ENCODE results near the gene CAPN8.

CAPN8 gene

DNA sequence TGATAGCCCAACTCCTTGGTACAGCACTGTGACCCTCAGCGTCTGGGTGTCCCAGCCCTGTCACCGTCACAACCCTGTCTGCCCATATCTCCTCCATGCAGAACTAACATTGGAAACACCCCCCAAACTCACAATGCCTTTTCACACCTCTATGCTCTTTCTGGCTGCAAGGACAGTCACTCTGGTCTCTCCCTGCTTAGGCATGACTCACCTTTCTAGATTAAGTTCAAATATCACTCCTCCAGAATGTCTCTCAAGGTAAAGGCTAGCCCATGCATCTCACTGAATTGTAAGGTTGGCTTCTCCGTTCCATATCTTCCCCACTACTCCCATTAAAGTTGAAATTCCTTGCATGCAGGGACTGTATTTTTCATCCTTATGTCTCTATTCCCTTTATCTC, 17.0 kb upstream of the CAPN8 start:
- no peak overlapping the region for H3K27ac Mint-ChIP-seq
- H3K4me1 Mint-ChIP-seq: peaks cover 5% of the 10 kb centered on the region
- no peaks in the 10 kb centered on the region for H3K9me3 Mint-ChIP-seq
- no peak overlapping the region for H3K4me3 Mint-ChIP-seq
- peaks cover 2% of the 10 kb centered on the region for H3K36me3 Mint-ChIP-seq
- H3K27me3 Mint-ChIP-seq: peaks cover 16% of the 10 kb centered on the region
- ATAC-seq (ENCODE audit: low read depth) (no peak), DNase-seq (ENCODE audit: low spot score in 2 of 2) (no peak)

DNA sequence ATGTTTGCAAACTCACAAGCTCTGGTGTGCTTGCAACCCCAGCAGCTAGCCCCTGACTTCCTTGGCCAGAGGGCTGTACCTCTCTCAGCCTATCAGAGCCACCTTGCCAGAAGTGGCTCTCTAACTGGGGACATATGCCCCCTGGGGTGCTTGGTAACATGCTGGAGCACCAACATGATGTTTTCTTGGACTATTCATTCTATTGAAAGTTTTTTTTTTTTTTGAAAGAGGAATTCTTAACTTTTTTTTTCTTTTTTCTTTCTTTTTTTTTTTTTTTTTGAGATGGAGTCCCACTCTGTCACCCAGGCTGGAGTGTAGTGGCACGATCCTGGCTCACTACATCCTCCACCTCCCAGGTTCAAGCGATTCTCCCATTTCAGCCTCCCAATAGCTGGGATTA, 14.7 kb upstream of the CAPN8 start:
- Mint-ChIP-seq H3K27me3 (peaks cover 16% of the 10 kb centered on the region), H3K4me1 (peaks cover 5% of the 10 kb centered on the region), H3K27ac (no peak overlapping the region), H3K4me3 (no peak overlapping the region), H3K36me3 (peaks cover 3% of the 10 kb centered on the region), H3K9me3 (peaks cover 5% of the 10 kb centered on the region)
- no peak for DNase-seq (ENCODE audit: low spot score in 2 of 2)
- no peak for ATAC-seq (ENCODE audit: low read depth)

GRCh38 chr1:223678841-223679240, 13.3 kb upstream of the CAPN8 start:
- no peak overlapping the region for H3K27ac Mint-ChIP-seq
- DNase-seq (ENCODE audit: low spot score in 2 of 2): no peak
- peaks cover 13% of the 10 kb centered on the region for H3K9me3 Mint-ChIP-seq
- peaks cover 16% of the 10 kb centered on the region for H3K27me3 Mint-ChIP-seq
- H3K4me3 Mint-ChIP-seq: no peak overlapping the region
- H3K4me1 Mint-ChIP-seq: no peaks in the 10 kb centered on the region
- peaks cover 10% of the 10 kb centered on the region for H3K36me3 Mint-ChIP-seq
- no peak for ATAC-seq (ENCODE audit: low read depth)

DNA sequence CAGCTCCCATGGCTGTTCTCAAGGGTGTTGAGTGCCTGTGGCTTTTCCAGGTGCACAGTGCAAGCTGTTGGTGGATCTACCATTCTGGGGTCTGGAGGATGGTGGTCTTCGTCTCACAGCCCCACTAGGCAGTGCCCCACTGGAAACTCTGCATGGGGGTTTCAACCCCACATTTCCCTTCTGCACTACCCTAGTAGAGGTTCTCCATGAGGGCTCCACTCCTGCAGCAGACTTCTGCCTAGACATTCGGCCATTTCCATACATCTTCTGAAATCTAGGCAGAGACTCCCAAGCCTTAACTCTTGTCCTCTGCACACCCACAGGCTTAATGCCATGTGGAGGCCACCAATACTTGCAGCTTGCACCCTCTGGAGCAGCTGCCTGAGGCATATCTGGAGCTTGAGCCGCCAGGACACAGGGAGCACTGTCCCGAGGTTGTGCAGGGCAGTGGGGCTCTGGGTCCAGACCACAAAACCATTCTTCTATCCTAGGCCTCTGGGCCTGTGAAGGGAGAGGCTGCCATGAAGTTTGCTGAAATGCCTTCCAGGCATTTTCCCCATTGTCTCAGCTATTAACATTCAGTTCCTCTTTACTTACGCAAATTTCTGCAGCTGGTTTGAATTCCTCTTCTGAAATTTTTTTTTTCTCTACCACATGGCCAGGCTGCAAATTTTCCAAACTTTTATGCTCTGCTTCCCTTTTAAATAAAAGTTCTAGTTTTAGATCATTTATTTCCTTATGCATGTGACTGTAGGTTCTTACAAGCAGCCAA, 8.8 kb upstream of the CAPN8 start:
- no peak for ATAC-seq (ENCODE audit: low read depth)
- DNase-seq (ENCODE audit: low spot score in 2 of 2): no peak
- no peak overlapping the region for H3K27ac Mint-ChIP-seq
- no peak overlapping the region for H3K4me3 Mint-ChIP-seq
- peaks cover 9% of the 10 kb centered on the region for H3K27me3 Mint-ChIP-seq
- H3K36me3 Mint-ChIP-seq: peaks cover 12% of the 10 kb centered on the region
- no peaks in the 10 kb centered on the region for H3K4me1 Mint-ChIP-seq
- peaks cover 21% of the 10 kb centered on the region for H3K9me3 Mint-ChIP-seq

DNA sequence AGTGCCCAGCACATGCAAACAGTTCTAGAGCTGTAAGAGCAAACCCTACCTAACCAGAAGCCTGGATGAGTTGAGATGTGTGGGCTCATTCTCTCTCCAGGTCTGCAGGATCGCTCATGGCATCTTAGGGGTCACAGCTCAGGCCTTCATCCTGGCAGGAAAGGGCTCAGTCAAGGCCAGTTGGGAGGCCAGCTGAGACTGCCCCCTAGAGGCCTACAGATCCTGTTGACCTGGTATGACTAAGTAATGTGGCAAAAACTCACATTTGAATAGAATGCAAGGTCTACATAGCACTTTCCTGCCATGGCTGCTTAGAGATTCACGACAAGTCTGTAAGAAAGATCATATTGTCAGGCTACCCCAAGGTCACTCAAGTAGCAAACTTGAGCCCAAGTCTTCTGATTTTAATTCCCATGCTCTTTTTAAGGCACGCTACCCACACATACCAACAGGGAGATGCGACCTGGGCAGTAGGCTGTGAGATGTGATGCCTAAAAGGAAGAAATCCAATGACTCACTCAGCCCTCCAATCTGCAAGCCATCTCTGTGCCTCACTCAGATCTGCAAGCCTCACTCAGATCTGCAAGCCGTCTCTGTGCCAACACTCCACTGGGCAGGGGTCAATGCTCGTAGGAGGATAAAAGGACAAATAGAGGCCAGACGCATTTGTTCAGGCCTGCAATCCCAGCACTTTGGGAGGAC, 5.1 kb upstream of the CAPN8 start:
- Mint-ChIP-seq H3K27ac (no peak overlapping the region), H3K36me3 (peaks cover 10% of the 10 kb centered on the region), H3K4me3 (no peak overlapping the region), H3K9me3 (peaks cover 18% of the 10 kb centered on the region), H3K27me3 (peaks cover 5% of the 10 kb centered on the region), H3K4me1 (no peaks in the 10 kb centered on the region)
- ATAC-seq (ENCODE audit: low read depth): no peak
- DNase-seq (ENCODE audit: low spot score in 2 of 2): no peak

DNA sequence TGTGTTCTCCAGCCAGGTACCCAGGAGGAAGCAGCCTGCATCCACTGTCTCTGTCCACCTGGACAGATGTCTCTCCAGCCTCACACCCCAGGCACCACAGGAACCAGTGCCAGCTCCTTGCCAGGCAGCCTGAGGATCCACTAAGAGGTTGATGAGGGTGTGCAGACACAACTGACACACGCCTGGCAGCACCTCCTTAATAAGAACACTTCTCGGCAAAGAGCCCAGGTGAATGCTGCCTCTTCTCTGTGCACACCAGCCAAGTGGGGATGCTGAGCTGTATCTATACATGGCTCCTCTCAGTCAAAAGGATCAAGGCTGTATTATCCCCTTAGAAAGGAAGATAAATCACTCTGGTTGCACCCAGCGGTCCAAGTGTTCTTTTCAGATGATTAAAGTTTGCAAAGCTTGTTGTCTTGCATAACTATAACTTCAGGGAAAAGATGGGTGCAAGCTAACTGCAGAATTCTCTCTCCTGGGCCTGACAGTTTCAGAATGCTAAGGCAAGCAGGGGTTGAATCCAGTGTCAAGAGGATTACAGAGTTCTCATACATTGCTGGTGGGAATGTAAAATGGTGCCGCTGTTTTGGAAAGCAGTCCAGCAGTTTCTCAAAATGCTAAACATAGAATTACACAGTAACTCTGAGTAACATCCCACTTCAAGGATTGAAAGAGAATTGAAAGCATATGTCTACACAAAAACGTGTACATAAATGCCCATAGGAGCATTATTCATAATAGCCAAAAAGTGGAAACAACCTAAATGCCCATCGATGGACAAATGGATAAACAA, 3.7 kb upstream of the CAPN8 start:
- no peak for DNase-seq (ENCODE audit: low spot score in 2 of 2)
- Mint-ChIP-seq H3K27me3 (peaks cover 5% of the 10 kb centered on the region), H3K27ac (no peak overlapping the region), H3K4me3 (no peak overlapping the region), H3K9me3 (peaks cover 8% of the 10 kb centered on the region), H3K4me1 (no peaks in the 10 kb centered on the region), H3K36me3 (peaks cover 2% of the 10 kb centered on the region)
- ATAC-seq (ENCODE audit: low read depth): no peak

GRCh38 chr1:223667484-223668182, 2.1 kb upstream of the CAPN8 start:
- Mint-ChIP-seq H3K9me3 (peaks cover 3% of the 10 kb centered on the region), H3K27me3 (peaks cover 7% of the 10 kb centered on the region), H3K4me3 (no peak overlapping the region), H3K27ac (no peak overlapping the region), H3K36me3 (peaks cover 2% of the 10 kb centered on the region), H3K4me1 (peaks cover 4% of the 10 kb centered on the region)
- DNase-seq (ENCODE audit: low spot score in 2 of 2) (no peak), ATAC-seq (ENCODE audit: low read depth) (no peak)

DNA sequence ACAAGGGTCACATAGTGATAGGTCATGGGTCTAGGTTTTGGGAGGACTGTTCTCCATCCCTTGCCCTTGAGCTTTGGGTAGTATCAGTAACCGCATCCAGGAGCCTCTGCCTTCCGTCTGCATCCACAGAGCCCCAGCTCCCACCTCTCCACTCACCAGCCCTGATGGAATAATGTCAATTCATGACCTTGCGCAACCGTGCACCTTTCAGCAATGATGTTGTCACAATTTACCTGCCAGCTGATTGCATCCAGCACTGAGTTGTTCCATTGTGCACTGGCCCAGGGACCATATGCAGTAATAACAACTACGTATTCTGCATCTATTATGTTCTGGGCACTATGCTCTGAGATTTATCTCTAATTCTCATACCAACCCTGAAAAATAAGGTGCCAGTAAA, 1.4 kb downstream of the CAPN8 start:
- Mint-ChIP-seq H3K27me3 (peaks cover 12% of the 10 kb centered on the region), H3K4me1 (peaks cover 4% of the 10 kb centered on the region), H3K36me3 (no peaks in the 10 kb centered on the region), H3K4me3 (no peak overlapping the region), H3K27ac (no peak overlapping the region), H3K9me3 (no peaks in the 10 kb centered on the region)
- DNase-seq (ENCODE audit: low spot score in 2 of 2) (no peak), ATAC-seq (ENCODE audit: low read depth) (no peak)

- H3K36me3 Mint-ChIP-seq: no peaks in the 10 kb centered on the region
- peaks cover 4% of the 10 kb centered on the region for H3K4me1 Mint-ChIP-seq
- peaks cover 12% of the 10 kb centered on the region for H3K27me3 Mint-ChIP-seq
- H3K4me3 Mint-ChIP-seq: no peak overlapping the region
- ATAC-seq (ENCODE audit: low read depth) (peak; percentile 82), DNase-seq (ENCODE audit: low spot score in 2 of 2) (no peak)
- no peak overlapping the region for H3K27ac Mint-ChIP-seq
- H3K9me3 Mint-ChIP-seq: no peaks in the 10 kb centered on the region
These were observed 2.6 kb downstream of the CAPN8 start for GRCh38 chr1:223662943-223663342.

DNA sequence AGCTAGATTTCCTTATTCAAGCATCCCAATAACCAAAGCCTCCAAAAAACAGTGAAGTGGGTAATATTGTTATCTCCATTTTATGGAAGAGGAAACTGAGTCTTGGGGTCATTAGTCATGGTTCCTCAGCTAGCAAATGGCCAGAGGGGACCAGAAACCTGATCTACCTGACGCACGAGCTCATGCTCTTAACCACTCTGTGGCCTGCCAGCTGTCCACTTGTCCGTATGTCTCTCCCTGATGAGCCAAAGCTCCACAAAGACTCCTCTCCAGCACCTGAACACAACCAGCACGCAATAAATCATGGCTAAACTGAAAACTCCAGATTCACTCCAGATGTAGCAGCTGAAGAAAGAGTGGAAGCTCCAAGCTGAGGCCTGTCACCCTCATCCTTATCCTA, 5.8 kb downstream of the CAPN8 start:
- no peak for DNase-seq (ENCODE audit: low spot score in 2 of 2)
- H3K27me3 Mint-ChIP-seq: peaks cover 20% of the 10 kb centered on the region
- no peak overlapping the region for H3K4me3 Mint-ChIP-seq
- no peak overlapping the region for H3K27ac Mint-ChIP-seq
- no peaks in the 10 kb centered on the region for H3K9me3 Mint-ChIP-seq
- no peaks in the 10 kb centered on the region for H3K36me3 Mint-ChIP-seq
- peaks cover 4% of the 10 kb centered on the region for H3K4me1 Mint-ChIP-seq
- ATAC-seq (ENCODE audit: low read depth): no peak

DNA sequence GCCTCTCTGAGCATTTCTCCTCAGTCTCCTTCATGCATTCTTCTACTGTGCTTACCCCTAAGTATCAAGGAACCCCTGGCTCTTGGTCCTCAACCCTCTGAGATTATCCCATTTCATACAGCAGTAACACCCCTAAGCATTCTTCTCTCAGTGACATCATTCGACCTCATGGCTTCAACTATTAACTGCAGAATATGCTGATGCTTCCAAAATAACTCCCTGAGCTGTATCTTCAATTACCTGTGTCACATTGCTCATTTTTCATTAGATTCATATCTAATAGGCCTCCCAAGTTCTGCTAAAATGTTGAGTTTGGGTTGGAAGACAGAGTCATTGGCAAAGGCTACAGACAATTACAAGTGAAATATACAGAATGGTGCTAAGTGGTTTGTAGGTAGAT, 7.5 kb downstream of the CAPN8 start:
- peaks cover 3% of the 10 kb centered on the region for H3K4me1 Mint-ChIP-seq
- peaks cover 23% of the 10 kb centered on the region for H3K27me3 Mint-ChIP-seq

DNA sequence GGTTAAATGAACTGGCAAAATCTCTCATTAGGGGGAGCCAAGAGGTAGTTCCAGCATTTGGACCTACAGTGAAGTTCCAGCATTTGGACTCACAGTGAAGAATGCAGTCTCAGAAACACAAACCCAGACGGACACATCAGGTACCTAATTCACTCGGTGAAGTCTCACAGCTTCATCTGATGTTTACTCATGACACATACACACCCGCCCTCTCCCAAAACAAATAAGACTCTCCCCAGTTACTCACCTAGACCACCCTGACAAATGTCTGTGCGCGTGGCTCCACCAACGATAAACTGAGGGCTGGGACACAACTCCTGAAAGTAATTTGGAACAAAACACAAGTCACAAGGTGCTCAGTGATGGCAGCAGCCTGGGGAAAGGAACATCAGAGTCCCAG, 11.4 kb downstream of the CAPN8 start:
- Mint-ChIP-seq H3K36me3 (no peaks in the 10 kb centered on the region), H3K27me3 (peaks cover 20% of the 10 kb centered on the region), H3K4me1 (no peaks in the 10 kb centered on the region), H3K4me3 (no peak overlapping the region), H3K9me3 (no peaks in the 10 kb centered on the region), H3K27ac (no peak overlapping the region)
- ATAC-seq (ENCODE audit: low read depth) (no peak), DNase-seq (ENCODE audit: low spot score in 2 of 2) (no peak)

More for the DNA sequence above, 7.5 kb downstream of the CAPN8 start:
- H3K4me3 Mint-ChIP-seq: no peak overlapping the region
- DNase-seq (ENCODE audit: low spot score in 2 of 2): no peak
- no peak for ATAC-seq (ENCODE audit: low read depth)
- no peaks in the 10 kb centered on the region for H3K9me3 Mint-ChIP-seq
- H3K27ac Mint-ChIP-seq: no peak overlapping the region
- H3K36me3 Mint-ChIP-seq: no peaks in the 10 kb centered on the region

GRCh38 chr1:223653431-223653830, 12.1 kb downstream of the CAPN8 start:
- H3K4me3 Mint-ChIP-seq: no peak overlapping the region
- H3K27me3 Mint-ChIP-seq: peaks cover 22% of the 10 kb centered on the region
- H3K9me3 Mint-ChIP-seq: no peaks in the 10 kb centered on the region
- H3K36me3 Mint-ChIP-seq: no peaks in the 10 kb centered on the region
- no peaks in the 10 kb centered on the region for H3K4me1 Mint-ChIP-seq
- no peak for ATAC-seq (ENCODE audit: low read depth)
- DNase-seq (ENCODE audit: low spot score in 2 of 2): no peak
- H3K27ac Mint-ChIP-seq: no peak overlapping the region

- Mint-ChIP-seq H3K36me3 (no peaks in the 10 kb centered on the region), H3K9me3 (no peaks in the 10 kb centered on the region), H3K27me3 (peaks cover 22% of the 10 kb centered on the region), H3K4me3 (no peak overlapping the region), H3K27ac (no peak overlapping the region), H3K4me1 (no peaks in the 10 kb centered on the region)
- DNase-seq (ENCODE audit: low spot score in 2 of 2) (no peak), ATAC-seq (ENCODE audit: low read depth) (no peak)
These were observed 12.5 kb downstream of the CAPN8 start for GRCh38 chr1:223653015-223653414.
